Lower leg skin (tissue), 3 donors: ENCODE data around the gene TESK2.

ENCODE experiments used
- CTCF ChIP-seq, 3 donors: fragments of 450-650 bp; IDR thresholded peaks; one replicate each; pipeline ENCODE4 v1.5.1; 2016; ENCODE audit warnings: antibody characterized with exemption in 3 of 3, mild to moderate bottlenecking in 3 of 3, moderate library complexity in 2 of 3
- POLR2A ChIP-seq, 2 donors: fragments of 450-650 bp; IDR thresholded peaks; one replicate each; pipeline ENCODE4 v1.6.1; 2016 to 2017; ENCODE audit warnings: antibody characterized with exemption in 2 of 2, mild to moderate bottlenecking in 1 of 2, moderate library complexity in 1 of 2

- TF ChIP-seq CTCF (IDR thresholded peaks at IDR 0.05) (no peak), POLR2A (IDR thresholded peaks at IDR 0.05) (no peak)
Observed at GRCh38 chr1:45346473-45346872, 144.5 kb downstream of the TESK2 start.
